PC-3 (cell line): Measurements from ENCODE around the gene UPF3A.

ENCODE experiments used
- EZH2phosphoT487 ChIP-seq: fragments of 300-600 bp; sonication (generic); IDR thresholded peaks from 2 replicates; pipeline ENCODE4 v1.6.1; 2018; ENCODE audit warnings: mild to moderate bottlenecking, antibody characterized with exemption, low read length, borderline replicate concordance
- TF ChIP-seq, protein P1 (sequence below): fragments of 300-600 bp; sonication (generic); conservative IDR thresholded peaks from 2 replicates; pipeline ENCODE4 v1.5.1; 2017; ENCODE audit warnings: antibody characterized with exemption, low read depth, mild to moderate bottlenecking, low read length

DNA sequence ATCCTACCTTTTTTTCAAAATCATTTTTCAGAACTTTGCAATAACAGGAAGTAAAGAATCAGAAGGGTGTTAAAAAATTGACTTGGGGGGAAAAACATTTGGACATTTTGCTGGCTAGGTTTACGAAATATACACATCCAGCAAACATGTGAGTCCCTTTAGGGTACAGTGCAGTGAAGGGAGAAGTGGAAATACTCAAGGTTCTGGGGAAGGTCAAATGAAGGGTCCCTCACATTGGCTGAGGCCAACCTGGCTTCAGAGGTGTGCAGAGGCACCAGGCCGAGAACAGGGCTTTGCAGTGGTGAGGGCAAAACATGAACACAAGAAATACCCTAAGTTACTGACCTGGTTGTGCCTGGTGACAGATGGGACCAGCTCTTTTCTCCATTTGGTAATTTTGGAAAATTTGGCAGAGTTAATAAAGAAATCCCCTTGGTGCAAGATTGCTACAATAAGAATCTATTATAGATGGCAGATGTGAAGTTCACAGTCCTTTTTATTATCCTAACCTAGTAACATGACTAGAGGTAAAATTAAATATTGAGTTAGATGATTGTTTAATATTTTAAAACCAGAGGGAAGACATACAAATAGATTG lies 1.5 kb upstream of the UPF3A start:
- TF ChIP-seq, protein P1, sequence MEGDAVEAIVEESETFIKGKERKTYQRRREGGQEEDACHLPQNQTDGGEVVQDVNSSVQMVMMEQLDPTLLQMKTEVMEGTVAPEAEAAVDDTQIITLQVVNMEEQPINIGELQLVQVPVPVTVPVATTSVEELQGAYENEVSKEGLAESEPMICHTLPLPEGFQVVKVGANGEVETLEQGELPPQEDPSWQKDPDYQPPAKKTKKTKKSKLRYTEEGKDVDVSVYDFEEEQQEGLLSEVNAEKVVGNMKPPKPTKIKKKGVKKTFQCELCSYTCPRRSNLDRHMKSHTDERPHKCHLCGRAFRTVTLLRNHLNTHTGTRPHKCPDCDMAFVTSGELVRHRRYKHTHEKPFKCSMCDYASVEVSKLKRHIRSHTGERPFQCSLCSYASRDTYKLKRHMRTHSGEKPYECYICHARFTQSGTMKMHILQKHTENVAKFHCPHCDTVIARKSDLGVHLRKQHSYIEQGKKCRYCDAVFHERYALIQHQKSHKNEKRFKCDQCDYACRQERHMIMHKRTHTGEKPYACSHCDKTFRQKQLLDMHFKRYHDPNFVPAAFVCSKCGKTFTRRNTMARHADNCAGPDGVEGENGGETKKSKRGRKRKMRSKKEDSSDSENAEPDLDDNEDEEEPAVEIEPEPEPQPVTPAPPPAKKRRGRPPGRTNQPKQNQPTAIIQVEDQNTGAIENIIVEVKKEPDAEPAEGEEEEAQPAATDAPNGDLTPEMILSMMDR = no peak
- no peak for TF ChIP-seq EZH2phosphoT487
